ENCODE measurements around the gene DCAF17.

GRCh38 chr2:171533331-171533730 is 99.3 kb downstream of the DCAF17 start:
- no peak for TF ChIP-seq CTCF (IDR thresholded peaks at IDR 0.05)
- TF ChIP-seq EZH2 (IDR thresholded peaks at IDR 0.05; ENCODE audit: borderline replicate concordance, insufficient read depth, low read depth, low read length, poor library complexity, severe bottlenecking) = no peak
